Stimulated activated CD4-positive, alpha-beta T cell treated with anti-CD3 and anti-CD28 coated beads, Interleukin-1b, Interleukin-23, amount 100 ng/mL, for 1 hour (primary cell): ENCODE results near the gene TUNAR.

Experiments
- DNase-seq, 2 donors: peaks; one replicate each; pipeline ENCODE4 v3.0.0-alpha.2; 2020; ENCODE audit warnings: low read depth in 2 of 2

Gene TUNAR

GRCh38 chr14:95872777-95873176 lies 3.9 kb upstream of the TUNAR start:
- DNase-seq: no peak

DNA sequence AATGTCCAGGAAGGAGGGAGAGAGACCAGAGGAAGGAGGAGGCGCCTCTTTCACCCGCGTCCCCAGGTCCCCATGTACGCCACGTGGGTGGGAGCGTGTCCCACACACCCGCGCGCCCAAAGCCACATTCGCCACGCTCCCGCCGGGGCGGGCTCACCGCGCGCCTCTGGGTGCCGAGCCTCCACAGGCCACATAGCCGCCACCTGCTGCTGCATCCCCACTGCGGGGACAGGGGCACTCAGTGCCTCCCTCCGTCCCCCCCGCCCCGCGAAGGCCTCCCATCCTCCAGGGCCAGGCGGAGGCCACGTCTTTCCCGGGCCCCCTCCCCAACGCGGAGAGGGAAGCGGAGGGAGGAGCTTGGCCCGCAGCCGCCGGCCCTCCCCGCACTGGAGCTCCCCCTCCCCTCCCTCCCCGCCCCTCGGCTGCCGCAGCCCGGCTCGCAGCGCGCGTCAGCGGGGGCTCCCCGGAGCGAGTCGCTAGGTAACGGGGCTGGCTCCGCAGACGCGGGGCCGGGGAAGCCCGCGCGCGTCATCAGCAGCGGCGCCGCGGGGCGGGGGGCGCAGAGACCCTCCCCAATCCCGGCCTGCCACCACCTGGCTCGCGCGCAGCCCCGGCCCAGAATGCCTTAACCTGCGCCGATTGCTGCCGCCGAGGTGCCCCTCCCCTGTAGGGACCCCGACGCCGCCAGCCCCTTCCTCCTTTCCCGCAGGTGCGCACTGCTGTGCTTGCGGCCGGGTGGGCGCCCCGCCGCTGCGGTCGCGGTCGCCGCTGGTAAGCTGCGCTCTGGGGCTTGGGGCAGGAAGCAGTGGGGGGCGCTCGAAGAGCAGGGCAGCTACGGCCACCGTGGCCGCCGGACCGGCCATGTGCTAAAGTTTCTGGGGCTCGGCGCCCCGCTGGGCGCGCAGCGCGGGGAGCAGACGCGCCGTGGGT lies 536 bp upstream of the TUNAR start:
- DNase-seq: no peak

DNA sequence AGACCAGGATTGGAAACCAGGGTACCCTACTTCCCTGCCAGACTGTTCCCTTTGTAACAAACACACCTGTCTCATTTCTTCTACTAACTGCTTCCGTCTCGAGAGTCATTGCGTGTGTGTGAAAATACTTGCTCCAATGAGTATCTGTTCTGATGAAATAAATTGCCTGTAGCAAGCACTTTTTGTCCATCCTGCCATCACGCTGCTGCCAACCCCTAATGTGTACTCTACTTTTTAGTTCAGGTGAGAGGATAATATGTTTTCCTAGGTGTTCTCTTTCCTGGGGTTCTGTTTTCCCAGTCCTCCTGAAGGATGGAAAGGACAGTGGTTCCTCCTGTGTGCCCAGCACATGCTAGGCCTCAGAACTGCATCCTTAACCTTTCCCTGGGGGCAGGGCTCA lies 1.0 kb downstream of the TUNAR start:
- no peak for DNase-seq

DNA sequence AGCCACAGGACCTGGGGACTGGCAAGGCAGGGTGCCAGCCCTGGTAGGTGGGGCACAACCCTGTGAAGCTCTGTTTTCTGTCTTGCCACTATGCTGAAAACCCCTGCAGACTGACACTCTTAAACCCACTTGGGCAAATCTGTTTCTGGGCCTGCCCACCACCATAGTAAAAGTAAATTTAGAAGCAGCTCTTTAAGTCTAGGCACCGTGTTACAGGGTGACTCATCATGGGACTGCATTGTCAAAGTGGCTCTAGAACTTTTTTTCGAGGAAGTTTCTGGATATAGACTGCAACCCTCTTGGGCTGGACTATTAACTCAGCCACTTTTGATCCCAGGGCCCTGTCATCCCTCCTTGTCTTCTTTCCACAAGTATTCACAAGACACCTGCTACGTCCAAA lies 7.7 kb downstream of the TUNAR start:
- DNase-seq: no peak

- DNase-seq: no peak
Measured at GRCh38 chr14:95885278-95885677, 8.6 kb downstream of the TUNAR start.

GRCh38 chr14:95885866-95886265 lies 9.2 kb downstream of the TUNAR start:
- DNase-seq: no peak

DNA sequence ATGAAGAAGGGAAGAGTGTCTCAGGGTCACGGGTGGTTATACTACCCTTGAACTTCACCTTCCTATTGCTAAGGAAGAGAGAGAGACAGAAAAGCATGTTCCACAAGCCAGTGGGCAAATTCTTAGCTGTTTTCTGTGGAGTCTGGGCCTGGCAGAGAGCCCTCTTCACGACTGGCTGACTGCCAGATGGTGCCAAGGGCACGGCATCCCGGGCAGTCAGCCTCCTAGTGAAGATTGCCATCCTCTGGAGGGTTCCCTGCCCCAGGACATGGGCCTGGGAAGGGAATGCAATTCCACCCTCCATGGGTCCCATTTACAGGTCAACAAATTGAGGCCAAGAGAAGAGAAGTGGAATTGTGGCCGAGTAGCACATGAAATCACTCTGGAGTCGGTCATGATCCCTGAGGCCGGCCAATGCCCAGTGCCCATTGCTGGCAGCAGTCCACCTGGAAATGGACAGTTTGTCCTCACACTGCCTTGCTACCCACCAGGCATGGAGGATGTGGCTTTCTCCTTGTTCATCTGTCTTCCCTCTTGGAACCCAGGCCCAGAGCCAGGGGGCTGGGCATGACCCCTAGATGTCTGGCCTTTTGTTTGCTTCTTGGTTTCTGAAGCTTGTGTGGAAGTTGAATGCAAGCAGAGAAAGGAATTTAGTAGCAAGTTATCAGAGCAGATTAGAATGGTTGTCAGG lies 9.9 kb downstream of the TUNAR start:
- no peak for DNase-seq

DNA sequence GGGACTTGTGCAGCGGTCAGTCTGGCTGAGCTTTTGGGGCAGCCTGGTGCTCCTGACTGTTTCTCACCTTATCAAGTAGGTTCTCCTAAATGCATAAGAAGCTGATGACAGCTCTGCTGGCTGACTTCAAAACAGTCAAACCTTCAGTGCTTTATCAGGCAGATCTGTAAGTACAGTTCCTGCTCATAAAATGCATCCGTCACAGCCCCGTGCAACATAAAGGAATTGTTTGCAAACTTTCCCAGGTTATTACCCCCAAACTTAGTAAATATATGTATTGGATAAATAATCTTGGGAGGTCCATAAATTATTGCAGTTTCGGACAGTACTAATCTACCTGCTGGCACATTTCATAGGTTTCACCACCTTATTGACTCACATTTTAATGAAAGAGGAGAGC lies 10.7 kb downstream of the TUNAR start:
- no peak for DNase-seq

GRCh38 chr14:95889236-95889979 lies 12.8 kb downstream of the TUNAR start:
- DNase-seq: no peak

DNA sequence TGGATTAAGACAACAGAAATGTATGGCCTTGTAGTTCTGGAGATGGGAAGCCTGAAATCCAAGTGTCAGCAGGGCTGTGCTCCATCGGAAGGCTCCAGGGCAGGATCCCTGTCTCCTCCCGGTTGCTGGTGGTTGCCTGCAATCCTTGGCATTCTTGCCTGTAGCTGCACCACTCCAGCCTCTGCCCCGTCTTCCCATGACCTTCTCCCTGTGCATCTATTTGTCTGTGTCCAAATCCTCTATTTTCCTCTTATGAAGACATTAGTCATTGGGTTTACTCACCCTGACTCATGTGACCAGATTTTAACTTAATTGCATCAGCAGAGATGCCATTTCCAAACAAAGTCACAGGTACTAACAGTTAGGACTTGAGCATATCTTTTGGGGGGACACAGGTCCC lies 15.1 kb downstream of the TUNAR start:
- no peak for DNase-seq

DNA sequence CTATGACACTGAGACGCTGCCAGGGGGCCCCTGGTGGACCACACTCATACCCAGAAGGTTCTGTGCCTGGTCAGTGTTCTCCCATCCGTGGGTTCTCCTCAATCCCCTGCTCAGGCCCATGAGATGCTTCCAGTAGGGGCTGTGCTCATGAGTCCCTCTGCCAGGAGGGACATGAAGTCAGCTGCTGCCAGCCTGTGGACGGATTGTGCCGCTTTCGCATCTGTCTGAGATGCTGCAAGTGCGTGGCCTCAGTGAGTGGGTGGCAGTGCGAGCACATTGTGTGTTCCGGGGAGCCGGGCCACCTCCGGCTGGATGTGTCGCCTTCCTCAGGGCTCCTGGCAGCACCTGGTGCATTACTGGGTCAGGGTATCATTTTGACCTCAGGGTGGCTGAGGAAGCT lies 15.5 kb downstream of the TUNAR start:
- DNase-seq: no peak

DNA sequence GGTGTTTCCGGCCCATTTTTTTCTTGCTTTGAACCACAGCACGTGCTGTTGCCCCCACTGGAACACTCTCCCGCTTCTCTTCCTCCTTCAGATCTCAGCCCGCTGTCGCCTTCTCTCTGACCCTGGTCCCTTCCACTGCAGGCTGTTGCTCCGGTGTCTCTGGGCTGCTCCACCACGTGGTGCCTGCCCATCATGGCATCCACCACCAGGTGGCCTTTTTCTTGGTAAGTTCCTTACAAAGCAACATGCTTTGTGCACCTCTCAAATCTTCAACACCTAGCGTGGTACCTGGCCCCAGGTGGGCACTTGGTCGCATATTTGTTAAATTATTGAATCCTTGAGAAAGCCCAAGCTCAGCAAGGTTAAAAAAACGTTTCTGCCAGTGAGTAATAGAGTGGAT lies 19.1 kb downstream of the TUNAR start:
- DNase-seq: no peak

- no peak for DNase-seq
Measured at GRCh38 chr14:95896498-95897135, 20.0 kb downstream of the TUNAR start.

DNA sequence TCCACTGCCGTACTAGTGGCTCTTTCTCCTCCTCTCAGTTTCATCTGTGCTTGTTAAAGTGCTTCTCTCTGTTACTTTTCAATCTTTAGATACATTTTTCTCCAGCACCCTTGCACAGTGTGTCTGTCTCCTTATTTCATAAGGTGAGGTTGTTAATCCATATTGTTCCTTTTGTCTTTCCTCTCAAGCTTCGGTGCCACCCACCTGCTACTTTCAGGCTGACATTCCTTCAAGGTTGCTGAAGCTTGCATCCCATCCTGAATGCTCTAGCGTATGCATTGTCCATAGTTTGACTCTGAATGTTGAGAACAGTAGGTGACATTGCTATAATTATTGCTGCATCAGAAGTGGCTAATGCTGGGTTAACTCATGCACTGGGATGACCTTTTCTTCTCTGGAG lies 20.6 kb downstream of the TUNAR start:
- DNase-seq: no peak

DNA sequence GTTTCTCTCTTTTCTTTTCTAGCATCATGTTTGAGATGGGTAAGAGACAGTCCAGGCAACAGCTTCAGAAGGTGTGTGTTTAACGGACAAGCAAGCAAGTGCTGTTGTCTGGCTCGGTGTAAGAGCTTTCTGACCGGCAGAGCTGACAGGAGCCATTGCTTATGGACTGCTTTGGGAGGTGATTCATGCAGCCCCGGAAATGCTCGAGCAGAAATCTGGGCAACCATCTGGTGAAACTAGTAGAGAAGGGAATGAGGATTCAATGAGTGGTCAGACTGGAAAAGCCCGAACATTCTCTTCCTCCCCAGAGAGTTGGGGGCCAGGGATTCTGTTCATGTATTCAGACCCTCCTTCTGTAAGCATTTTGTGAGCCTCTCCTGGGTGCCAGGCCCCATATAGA lies 24.4 kb downstream of the TUNAR start:
- no peak for DNase-seq

DNA sequence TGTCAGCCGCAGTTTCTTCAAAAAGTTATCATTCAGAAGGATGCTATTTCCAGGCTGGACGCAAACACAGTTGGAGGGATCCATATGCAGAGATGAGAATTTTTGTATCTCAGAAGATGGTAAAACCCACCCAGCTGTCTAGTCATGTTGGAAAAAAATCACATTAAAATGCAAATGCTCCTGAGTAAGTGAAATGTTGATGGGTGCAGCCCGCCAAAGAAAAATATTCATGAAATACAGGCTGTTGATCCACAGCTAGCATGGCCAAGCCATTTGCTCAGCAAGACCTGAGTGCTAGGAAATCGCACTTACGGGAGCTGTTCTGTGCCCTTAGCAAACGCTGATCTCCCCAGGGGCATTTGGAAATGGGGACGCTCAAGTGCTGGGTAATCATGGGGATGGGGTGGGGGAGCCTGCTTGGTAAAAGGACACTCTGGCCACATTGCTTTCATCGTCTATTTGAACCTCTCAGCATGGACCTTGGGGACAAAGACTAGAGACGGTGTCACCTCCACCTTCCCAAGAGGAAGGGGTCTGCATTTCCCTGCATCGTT lies 25.7 kb downstream of the TUNAR start:
- DNase-seq: no peak

GRCh38 chr14:95903165-95903564 lies 26.5 kb downstream of the TUNAR start:
- DNase-seq: no peak

DNA sequence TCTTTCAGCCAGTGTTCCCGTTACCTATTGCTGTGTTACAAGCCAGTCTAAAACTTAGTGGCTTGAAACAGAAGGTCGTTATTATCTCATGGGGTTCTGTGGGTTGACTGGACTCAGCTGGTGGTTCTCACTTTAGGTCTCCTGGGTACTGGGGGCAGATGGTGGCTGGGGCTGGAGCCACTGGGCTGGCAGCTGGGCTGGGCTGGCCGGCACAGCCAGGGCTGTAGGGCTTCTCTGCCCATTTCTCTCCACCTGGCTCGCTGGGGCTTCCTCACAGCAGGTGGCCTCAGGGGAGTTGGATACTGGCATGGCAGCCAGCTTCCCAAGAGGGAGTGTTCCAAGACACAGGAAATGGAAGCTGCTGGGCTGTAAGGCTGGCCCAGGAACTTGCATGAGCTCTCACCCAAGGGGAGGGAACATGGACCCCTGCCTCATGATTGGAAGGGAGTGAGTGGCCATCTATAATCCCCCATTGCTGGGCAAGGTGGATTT lies 27.0 kb downstream of the TUNAR start:
- no peak for DNase-seq

DNA sequence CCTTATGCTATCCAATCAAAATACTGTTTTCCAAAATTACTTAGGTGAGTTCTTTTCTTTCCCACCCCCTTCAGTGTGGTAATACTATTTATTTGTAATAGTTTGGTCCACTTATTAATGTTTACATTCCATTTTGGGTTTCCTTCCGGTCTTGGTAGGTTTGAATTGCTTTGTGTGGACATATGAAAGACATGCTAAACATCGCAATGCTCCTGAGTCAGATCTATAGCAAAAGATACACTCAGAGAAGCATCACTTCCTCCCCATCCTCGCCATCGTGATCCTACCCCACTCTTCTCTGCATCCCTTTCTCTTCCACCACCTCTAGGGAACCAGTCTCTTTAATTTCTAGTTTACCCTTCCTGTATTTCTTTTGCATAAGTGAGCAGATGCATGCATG lies 30.0 kb downstream of the TUNAR start:
- no peak for DNase-seq

DNA sequence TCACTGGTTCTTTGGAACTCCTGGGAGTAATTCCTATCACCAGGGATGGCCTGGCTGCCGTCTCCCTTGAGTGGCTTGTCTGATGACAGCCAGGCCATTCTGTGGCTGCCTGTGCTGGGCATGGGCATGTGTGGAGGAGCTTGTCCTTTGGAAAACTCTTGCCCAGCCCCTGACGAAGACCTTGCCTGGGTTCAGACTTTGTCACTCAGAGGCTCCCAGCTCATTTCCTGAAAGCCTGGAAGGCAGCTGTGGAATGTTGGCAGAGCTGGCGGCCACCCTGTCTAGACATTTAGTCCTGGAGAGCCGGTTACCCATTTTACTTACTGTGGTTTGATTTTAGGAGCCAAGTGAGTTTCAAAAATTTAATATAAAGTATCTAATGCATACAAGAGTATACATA lies 34.0 kb downstream of the TUNAR start:
- no peak for DNase-seq

- DNase-seq: no peak
Measured at GRCh38 chr14:95911456-95911855, 34.8 kb downstream of the TUNAR start.

DNA sequence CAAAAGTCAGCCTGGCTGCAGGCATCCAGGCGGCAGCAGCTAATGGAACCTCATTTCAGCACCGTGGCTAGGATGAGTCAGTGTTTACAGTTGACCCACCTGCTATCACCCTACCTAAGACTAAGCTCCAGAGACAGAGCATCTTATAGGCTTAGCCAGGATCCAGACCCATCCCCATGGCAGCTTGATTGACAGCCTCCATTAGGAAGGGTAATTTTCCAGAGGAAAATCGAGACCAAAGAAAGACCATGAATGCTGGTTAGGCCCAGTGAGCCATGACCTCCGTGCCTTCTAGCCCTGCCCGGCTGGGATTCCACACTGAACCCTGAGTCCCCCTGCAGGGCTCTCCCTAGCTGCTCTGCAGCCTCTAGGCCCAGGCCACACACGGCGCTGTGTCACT lies 38.7 kb downstream of the TUNAR start:
- no peak for DNase-seq
